NCI-H1417 treated with DMSO at 0.1 percent for 48 hours (cell line): ENCODE results near the gene GAS5.
"Not testable (repeated sequence)": the region's sequence is repeated elsewhere in the genome, so short reads cannot be mapped to it uniquely, and the experiment has no call there.

Experiments
- DNase-seq: peaks from one replicate; lab custom pipeline; 2025; lab: John Stamatoyannopoulos, UW

The GAS5 gene

DNA sequence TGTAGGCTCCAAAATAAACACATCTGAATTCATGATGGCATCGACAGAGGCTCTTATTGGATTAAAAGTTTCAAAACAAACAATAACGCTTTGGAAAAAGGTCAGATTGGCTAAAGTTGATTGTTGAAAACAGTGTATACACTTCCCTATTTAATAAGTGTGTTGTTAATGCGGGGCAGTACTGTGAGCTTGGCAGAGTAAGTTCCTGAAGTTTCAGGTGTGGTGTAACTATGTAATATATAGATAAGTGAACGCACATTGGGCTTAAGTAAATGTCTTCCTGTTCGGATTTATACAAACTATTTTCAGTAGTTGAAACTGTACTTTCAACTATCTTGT is 1.2 kb upstream of the GAS5 start:
- no peak for DNase-seq

DNA sequence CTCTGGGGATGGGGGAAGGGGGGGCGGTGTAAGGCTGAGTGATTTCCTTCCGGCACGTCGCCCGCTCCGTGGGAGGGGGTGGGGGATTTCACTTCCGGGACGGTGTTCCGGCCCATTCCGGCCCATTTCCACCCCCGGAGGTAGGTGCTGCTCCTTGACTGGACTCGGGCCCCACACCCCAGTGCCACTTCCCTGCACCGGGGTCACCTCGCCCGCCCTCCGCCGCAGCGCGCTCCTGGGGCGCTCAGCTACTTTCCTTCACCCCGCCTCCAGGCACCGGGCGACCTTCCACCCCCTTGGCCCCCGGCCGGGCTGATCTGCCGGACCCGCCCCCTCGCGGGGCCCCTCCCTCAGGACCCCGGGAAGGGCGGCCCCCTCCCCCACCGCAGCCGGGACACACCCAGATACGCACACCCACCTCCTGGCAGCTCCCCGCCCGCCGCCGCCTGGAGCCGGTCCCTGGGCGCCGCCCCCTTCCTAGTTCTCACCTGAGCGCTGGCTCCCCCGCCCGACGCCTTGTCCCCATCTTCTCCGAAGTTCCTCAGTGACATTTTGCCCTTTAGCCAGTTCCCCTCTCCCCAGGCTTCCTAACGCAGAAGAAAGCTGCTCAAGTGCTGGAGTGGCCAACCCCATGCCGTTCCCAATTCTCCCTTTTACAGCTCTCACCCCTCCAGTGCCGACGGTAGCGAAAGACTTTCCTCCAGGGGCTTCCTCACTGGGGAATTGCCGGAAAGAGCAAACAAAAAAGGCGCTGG is 654 bp upstream of the GAS5 start, which contains the start of gene ZBTB37:
Gene ZBTB37, plus strand, starts transcription at position 115 of the 755 bp plus-strand sequence. CDS start 1,846 bp downstream, outside the sequence.
- DNase-seq, result peak; percentile 51

DNA sequence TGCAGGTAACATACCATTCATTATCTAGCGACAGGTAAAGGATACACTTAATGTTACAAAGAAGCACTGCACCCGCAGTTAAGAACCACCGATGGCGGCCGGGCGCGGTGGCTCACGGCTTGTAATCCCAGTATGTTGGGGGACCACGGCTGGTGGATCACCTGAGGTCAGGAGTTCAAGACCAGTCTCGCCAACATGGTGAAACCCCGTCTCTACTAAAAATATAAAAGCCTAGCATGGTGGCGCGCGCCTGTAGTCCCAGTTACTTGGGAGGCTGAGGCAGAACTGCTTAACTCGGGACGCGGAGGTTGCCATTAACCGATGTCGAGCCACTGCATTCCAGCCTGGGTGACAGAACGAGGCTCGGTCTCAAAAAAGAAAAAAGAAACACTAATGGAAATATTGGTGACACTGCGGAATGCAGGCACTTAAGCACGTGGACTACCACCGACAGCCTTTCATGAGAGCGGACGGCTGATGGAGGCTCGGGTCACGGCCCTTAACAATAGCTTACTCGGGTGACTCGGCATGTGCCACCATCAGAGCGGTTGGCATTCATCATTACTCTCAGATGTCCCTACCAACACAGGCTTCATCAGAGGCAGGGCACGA is 542 bp downstream of the GAS5 start:
- DNase-seq, result no peak

DNA sequence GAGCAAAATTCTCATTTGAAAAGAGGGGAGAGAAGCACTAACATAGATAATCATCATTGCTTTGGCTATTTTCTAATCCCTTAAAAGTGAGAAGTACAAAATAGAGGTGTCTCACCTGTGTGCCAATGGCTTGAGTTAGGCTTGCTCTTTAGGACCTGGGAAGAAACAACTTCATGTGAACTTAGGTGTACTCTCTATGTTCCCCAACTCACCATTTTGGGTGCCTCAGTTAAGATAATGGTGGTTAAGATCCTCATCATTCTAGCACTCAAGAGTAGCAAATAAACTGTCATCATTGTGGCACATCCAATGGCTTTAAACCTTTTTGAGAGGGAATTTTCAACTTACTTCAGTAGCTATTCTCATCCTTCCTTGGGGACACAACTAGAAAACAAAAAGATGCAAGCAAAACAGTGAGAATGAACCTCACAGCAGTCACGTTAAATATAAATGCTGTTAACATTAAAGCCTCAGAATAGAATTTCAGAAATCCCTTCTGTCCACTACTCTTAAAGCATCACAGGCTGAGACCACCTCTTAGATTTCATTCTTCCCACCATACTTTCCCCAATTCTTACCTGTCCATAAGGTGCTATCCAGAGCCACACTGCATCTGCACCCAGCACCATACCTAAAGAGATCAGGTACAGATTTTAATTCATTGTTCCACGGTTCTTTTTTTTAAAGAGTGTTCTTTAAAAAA is 1.2 kb downstream of the GAS5 start:
- no peak for DNase-seq

DNA sequence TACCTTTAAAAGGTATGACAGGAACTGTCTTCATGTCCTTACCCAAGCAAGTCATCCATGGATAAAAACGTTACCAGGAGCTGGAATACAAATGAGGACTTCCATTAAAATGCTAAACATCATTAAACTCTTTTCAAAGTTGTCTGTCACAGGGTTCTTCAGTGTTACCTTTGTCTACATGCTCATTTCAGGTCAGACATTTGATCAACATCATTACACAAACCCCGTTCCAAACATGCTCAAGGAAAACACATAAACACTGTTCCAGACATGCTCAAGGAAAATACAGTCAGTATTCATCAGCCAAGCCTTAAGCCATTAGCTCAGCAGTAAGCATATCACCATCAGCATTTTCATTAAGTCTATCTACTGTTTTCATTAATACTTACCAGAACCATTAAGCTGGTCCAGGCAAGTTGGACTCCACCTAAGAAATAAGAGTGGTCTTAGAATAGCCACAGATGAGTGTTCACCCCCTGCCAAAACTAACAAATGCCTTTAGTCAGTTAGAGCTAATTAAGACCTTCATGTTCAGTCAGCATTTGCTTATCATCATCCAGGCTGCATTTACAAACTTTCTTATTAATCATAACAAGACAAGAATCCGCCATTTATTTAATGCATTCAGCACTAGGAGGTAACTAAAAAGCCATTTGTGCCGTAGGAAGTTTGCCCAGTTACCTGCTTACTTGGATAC is 2.2 kb downstream of the GAS5 start:
- no peak for DNase-seq

DNA sequence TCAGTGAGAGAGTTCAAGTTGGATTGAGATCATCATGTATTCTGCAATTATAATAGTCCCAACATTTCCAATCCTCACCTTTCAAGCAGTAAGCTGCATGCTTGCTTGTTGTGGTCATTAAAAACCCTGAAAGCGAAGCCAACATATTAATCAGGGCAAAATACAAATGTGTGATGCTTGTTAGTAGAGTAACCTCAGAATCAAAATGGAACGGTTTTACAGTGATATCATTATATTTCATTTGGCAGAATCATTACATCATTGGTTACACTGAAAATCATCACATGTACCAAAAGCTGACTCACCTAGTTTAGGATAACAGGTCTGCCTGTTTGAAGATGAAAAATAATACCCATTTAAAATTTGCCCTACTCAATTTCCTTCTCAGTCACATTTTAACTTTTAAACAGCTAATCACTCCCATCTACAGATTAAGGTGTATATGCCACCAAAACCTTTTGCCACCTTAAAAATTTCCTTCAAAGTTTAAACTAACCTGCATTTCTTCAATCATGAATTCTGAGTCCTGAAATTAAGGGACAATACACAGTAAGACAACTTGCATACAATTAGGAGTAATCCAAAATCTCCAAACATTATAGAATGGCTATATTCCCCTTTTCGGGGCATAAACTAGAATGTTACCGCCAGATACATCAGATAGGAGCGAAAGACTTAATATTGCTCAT is 3.5 kb downstream of the GAS5 start:
- no peak for DNase-seq

DNA sequence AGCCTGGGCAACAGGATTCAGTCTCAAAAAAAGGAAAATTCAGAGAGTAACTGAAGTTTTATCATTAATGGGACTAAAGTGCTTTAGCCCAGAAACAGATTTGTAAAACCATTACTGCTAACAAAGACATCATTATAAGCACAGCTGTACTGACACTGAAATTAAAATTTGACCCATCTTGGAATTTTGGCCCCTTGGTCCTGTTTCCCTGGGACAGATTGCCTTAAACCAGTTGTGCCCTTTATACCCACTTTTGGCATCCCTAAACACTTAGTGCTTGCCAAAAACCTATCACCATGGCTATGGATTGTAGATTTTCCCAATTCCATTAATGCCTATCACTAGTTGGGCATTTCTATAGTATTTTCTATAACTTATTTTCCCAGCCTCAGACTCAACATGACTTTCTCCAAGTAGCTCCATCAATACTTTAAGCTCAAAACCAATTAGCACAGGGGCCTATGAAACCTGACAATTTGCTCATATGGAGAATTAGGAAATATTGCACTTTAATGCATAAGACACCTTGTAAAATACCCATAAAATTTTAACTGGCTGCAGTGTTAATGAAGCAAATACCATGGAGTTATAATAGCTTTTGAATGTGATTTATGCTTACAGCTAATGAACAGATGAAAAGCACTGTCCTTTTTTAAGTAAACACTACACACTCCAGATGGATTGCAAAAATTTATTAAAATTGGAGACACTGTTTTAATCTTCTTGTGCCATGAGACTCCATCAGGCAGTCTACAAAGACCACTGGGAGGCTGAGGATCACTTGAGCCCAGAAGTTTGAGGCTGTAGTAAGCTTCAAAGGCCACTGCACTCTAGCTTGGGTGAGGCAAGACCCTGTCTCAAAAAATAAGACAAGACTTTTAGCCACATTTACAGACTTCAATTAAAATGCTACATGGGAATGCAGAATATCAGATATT is 4.3 kb downstream of the GAS5 start:
- DNase-seq, result no peak

DNA sequence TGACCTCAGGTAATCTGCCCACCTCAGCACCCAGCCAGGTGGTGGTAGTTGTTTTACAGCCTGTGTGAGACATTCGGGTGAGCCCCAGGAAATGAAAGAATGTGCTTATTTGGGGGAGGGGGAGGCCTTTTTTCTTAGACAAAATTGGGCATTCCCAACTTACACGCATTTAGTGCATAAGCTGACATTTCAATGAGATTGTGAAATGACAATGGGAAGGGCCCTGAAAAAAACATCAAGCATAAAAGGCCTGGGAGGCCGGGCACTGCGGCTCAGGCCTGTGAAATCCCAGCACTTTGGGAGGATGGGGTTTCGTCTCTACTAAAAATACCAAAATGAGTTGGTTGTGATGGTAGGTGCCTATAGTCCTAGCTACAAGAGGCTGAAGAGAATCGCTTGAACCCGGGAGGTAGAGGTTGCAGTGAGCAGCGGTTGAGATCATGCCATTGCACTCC is 5.0 kb downstream of the GAS5 start:
- no peak for DNase-seq

DNA sequence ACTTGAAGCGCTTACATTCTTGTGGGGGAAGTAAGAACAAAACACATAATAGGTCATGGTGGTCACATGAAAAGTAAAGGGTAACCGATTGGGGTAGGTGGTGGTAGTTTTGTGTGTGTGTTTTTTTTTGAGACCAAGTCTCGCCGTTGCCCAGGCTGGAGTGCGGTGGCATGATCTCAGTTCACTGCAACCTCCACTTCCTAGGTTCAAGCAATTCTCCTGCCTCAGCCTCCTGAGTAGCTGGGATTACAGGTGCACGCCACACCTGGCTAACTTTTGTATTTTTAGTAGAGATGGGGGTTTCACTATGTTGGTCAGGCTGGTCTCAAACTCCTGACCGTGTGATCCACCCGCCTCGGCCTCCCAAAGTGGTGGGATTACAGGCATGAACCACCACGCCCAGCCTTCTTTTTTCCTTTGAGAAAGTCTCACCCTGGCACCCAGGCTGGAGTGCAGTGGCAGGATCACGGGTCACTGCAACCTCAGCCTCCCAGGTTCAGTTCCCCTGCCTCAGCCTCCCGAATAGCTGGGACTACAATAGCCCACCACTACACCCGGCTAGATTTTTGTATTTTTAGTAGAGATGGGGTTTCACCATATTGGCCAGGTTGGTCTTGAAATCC is 5.5 kb downstream of the GAS5 start:
- DNase-seq, result not testable (repeated sequence)

DNA sequence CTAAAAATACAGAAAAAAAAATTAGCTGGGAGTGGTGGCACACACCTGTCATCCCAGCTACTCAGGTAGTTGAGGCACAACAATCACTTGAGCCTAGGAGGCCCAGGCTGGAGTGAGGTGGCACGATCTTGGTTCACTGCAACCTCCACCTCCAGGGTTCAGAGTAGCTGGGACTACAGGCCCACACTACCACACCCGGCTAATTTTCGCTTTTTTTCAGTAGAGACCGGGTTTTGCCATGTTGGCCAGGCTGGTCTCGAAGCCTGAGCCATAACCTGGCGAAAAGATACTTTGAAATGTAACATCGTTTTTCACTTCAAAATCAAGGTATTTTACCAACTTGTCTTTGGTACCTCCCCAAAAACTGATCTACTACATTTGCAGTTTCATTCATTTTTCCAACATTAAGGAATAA is 6.1 kb downstream of the GAS5 start:
- no peak for DNase-seq

DNA sequence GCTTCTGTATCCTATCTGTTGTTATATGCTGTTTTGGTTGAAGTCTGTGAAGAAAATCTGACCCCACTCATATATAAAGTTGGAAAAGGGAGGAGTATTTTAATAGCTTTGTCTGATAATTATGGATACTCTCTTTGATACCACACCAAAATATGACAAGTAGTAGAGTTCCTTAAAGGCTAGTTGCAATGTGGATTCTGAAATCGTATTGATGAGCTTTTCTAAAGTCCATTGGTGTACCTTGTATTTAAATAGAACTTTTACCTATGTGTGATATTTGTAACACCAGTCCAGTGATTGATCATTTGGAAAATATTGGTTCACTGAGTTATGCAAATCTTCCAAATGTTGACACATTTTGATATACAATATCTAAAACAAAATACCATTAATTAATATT is 7.7 kb downstream of the GAS5 start:
- no peak for DNase-seq

DNA sequence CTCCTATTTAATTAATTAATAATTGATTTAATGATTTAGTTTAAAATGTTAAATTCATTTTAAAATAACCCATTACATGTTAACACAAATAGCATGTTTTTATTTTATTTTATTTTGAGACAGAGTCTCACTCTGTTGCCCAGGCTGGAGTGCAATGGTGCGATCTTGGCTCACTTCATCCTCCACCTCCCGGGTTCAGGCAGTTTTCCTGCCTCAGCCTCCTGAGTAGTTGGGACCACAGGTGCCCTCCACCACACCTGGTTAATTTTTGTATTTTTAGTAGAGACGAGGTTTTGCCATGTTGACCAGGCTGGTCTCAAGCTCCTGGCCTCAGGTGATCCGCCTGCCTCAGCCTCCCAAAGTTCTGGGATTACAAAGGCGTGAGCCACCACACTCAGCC is 8.2 kb downstream of the GAS5 start:
- DNase-seq, result not testable (repeated sequence)

DNA sequence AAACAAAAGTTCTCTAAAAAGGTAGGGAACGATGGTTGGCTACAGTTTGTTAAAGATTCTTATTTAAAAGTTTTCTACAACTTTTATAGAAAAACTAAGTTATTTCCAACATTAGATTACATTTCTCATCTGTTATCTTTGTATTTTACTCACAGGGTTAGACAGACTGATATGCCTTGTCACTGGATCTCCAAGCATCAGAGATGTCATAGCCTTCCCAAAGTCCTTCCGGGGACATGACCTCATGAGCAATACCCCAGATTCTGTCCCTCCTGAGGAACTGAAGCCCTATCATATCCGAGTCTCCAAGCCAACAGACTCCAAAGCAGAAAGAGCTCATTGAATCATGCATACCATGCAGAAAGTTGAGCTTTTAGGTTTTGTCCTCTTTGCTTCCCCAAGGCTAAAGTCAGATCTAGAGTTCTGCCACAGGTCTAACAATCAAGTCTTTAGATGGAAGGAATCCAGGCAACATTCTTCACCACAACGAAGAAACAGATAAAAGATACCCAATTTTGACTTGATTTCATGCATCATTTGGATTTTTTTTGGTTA is 10.3 kb downstream of the GAS5 start:
- DNase-seq, result no peak

DNA sequence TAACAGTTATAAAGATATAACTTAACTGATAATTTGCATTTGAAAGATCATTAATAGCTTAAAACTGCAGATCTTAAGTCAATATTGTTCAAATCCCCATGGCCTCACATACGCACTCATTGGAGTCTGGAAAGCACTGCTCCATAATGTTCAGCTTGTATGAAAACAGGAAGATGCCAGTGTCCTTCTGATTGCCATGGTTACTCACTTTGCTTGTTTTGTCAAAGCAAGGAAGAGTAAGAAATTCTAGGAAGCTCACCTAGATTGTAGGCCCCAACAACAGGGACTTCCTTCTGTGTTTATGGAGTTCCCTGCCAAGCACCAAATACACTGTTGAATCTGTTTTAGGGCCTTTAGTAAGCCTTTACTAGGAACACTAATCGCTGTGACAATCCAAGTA is 10.9 kb downstream of the GAS5 start:
- DNase-seq, result no peak

DNA sequence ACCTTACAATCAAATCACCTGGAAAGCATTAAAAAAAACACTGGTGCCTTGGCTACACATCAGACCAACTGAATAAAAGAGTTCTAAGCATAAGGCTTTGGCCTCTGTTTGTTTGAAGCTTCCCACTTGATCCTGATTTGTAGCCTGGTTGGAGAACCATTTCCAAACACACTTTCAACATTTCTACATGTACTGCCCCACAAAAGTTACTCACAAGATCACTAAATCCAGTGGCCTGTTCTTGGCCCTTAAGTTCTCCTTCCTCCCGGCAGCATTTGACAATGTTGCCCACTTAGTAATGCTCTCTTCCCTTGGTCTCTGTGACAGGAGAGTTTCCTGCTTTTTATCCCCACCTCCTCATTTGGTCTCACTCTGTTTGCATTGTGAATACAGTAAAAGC is 11.8 kb downstream of the GAS5 start:
- no peak for DNase-seq

DNA sequence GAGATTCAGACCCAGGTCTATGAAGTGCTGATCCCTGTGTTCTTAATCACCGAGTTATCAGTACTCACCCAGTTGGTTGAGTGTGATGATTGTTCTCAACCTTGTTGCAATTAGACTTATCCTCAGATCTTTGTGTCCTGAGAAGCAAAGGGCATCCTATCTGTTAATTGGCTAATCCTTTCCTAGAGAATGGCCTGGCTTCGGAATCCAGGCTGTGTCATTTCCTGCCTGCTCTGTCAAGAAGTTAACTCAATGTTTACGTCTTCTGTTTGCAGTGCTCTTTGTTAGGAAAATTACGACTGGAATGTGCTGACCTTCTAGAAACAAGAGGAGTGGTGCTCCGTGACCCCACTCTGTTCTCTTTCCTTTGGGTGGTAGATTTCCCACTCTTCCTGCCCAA is 14.7 kb downstream of the GAS5 start:
- DNase-seq, result no peak

DNA sequence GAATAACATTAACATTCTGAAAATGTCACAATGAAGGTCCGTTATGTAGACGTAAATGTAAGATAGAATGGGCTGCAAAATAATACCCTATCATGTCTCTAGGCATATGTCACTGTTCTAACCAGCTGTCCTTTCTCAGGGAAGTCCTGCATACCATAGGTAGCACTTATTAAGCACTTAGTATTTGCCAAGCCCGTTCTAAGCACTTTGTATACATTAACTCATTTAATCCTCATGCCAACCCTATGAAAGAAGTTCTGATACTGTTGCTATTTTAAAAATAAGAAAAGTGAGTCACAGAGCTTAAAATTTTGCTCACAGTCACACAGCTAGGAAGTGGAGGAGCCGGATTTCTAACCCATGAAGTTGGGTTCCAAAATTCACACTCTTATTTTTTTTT is 15.7 kb downstream of the GAS5 start:
- no peak for DNase-seq

DNA sequence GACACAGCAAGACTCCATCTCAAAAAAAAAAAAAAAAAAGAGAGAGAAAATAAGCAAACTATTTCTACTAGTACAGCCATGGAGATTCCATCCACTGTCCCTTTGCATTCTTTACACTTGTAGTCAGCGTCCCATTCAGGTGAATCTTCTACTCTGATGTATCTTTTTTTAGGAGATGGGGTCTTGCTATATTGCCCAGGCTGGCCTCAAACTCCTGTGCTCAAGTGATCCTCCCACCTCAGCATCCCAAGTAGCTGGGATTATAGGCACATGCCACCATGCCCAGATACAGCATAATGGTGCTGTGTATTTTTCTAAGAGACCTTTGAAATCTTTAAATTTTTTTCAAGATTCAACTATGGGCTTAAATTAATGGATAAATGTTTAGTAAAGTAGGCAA is 35.0 kb downstream of the GAS5 start:
- DNase-seq, result no peak

DNA sequence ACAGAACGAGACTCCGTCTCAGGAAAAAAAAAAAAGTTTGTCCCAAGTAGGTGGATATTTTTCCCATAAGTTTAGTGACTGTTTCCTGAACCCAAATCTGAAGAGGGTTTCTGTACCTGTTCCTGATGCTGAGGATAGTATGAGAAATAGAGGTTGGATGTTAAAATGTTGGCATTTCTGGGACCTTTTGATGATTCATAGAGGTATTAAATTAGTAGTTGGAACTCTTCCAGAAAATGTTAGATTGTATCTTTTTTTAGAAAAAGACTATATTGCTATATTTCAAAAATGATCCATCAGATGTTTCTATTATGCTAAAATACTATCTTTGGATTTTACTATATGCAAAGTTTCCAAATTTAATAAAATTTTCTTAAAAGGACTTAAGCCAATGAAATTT is 40.2 kb downstream of the GAS5 start:
- no peak for DNase-seq
